GM12875 (cell line): ENCODE results near the gene ANKS1B.
"Not testable (repeated sequence)": the region's sequence is repeated elsewhere in the genome, so short reads cannot be mapped to it uniquely, and the experiment has no call there.

Experiments used
- H3K4me3 ChIP-seq: one replicate; pipeline ENCODE4 v1.5.1; 2011; ENCODE audit warnings: low read depth, low read length, control low read depth
- TF ChIP-seq, protein P1 (sequence below): IDR thresholded peaks from 2 replicates; pipeline ENCODE4 v1.5.1; 2011; ENCODE audit warnings: low read depth, mild to moderate bottlenecking, control low read depth, inconsistent platforms, low read length, moderate library complexity, borderline replicate concordance; ENCODE audit not compliant: insufficient read depth

The ANKS1B gene

DNA sequence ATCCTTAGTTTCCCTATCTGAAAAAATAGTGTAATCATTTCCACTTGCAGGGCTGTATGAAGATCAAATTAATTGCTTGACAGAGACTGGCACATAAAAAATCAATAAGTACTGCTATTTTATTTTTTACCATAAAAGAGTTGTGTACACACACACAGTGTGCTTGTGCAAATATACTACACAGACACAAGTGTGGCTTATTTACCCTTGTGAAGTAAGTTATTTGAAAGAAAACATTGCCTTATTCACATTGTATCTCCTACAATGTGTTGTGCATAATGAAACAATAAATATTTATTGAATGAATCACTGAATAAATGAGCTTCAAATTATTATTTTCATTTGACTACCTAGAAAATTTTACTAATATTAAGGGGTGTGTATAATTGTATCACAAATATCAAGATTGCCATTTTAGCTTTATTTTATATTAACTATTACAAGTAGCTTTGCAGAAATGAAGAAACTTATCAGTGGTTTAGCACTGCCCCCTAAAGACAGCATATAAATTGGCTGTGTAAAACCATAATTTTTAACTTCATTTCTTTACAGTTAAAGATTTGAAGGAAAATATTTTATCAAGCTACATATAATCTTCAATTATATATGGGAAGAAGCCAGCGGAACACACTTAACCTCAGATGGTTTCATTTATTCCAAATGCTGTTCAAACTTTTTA lies 325.9 kb downstream of the ANKS1B start:
- no peak overlapping the region for H3K4me3 ChIP-seq
- TF ChIP-seq, protein P1, sequence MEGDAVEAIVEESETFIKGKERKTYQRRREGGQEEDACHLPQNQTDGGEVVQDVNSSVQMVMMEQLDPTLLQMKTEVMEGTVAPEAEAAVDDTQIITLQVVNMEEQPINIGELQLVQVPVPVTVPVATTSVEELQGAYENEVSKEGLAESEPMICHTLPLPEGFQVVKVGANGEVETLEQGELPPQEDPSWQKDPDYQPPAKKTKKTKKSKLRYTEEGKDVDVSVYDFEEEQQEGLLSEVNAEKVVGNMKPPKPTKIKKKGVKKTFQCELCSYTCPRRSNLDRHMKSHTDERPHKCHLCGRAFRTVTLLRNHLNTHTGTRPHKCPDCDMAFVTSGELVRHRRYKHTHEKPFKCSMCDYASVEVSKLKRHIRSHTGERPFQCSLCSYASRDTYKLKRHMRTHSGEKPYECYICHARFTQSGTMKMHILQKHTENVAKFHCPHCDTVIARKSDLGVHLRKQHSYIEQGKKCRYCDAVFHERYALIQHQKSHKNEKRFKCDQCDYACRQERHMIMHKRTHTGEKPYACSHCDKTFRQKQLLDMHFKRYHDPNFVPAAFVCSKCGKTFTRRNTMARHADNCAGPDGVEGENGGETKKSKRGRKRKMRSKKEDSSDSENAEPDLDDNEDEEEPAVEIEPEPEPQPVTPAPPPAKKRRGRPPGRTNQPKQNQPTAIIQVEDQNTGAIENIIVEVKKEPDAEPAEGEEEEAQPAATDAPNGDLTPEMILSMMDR = no peak

DNA sequence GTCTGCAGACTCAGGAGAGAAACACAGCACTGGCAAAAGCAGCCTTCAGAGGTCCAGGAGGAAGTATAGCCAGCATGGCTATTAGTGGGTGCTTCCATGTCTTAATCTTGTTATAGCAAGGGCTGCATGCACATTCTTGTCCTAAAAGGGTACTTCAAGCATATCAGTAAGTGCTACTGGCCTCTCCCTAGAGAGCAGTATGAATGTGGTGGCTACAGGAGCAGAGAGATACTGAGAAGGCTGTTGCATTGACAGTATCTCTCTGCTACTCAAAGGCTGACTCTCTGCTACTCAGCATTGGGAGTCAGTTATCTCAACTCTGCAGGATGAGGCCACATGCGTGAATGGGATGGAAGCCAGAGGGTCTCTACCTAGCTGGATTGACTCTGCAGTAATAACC lies 335.2 kb downstream of the ANKS1B start:
- TF ChIP-seq, protein P1 = no peak
- H3K4me3 ChIP-seq = no peak overlapping the region

DNA sequence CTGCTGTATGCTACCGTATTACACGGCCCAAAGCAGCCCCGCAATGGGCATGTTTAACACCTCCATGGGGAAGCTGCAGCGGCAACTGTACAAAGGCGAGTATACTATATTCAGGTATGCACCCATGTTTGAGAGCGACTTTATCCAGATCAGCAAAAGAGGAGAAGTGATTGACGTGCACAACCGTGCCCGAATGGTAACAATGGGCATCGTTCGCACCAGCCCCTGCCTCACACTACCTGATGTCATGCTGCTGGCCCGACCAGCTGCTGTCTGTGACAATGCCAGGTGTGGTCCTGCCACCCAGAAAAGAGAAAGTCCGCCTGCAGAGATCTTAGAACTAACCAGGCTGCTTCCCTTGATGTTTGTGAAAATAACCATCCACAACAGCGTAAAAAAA lies 336.6 kb downstream of the ANKS1B start:
- TF ChIP-seq, protein P1 = no peak

DNA sequence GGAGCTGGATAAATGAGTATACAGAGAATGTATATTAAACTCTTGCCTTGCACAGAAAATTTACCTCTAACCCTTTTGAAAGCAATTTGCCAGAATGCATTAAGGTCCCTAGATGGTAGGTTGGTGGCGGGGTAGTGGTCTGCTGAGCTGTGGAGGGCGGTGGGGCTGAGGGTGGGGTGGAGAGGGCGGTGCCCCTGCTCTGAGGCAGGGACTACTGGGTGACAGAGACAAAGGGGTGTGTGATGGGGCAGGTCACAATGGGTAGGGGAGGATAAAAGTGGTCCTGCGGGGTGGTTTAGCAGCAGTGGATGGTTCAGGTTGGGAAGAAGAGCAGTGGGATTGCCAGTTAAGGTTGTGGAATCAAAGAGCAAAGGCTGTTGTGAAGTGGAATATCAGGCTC lies 337.3 kb downstream of the ANKS1B start, which contains the start of gene GARIN6:
Gene GARIN6 (plus strand): TSS at position 301 of the 400 bp plus-strand sequence. CDS start 422 bp downstream, outside the sequence.
- H3K4me3 ChIP-seq = no peak within 1 kb of the TSS
- TF ChIP-seq, protein P1 = no peak

More for the DNA sequence above, 336.6 kb downstream of the ANKS1B start:
- no peak overlapping the region for H3K4me3 ChIP-seq

DNA sequence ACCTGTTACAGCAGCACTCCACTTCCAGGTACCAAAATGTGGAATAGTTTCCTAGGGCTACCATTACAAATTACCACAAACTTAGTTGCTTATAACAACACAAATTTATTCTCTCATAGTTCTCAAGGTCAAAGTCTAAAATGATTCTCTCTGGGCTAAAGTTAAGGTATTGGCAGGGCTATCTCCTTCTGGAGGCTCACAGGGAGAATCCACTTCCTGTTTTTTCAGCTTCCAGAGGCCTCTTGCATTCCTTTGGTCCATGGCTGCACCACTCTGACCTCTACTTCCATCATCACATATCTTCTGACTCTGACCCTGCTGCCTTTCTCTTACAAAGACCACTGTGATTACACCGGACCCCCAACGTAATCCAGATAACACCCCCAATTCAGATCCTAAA lies 340.1 kb downstream of the ANKS1B start:
- TF ChIP-seq, protein P1 = no peak
- H3K4me3 ChIP-seq = no peak overlapping the region

DNA sequence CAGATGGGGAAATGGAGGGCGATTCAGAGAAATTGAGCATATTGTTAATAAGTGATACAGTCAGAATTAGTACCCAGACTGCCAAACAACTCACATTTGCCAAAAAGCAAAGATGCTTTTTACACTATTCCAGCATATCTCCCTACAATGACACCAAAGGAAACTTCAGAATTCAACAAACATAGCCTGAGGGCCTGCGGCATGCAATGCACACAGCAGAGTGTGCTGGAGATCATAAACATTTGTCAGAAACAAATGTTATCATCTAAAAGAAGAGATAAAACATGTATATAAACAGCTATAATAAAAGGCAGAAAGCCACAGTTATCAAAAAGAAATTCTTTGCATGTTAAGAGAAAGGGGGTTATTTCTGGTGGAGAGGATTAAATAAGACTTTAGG lies 357.3 kb downstream of the ANKS1B start:
- TF ChIP-seq, protein P1 = no peak
- H3K4me3 ChIP-seq = no peak overlapping the region

DNA sequence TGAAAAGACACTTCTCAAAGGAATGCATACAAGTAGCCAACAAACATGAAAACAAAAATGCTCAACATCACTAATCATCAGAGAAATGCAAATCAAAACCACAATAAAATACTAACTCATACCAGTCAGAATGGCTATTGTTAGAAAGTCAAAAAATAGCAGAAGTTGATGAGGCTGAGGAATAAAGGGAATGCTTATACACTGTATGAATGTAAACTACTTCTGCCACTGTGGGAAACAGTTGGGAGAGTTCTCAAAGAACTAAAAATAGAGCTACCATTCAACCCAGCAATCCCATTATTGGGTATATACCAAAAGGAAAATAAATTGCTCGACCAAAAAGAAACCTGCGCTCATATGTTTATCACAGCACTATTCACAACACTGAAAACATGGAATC lies 360.1 kb downstream of the ANKS1B start:
- not testable (repeated sequence) for H3K4me3 ChIP-seq
